GM06990 (cell line): Measurements from ENCODE around the gene CBLIF.

Experiments
- DNase-seq: peaks from one replicate; pipeline ENCODE4 v3.0.0-alpha.2; 2011; ENCODE audit not compliant: insufficient read length; ENCODE audit errors: extremely low read depth
- H3K27me3 ChIP-seq: replicated peaks from 2 replicates; pipeline ENCODE4 v1.6.0; 2011; ENCODE audit warnings: low read length; ENCODE audit not compliant: control insufficient read depth, insufficient read depth
- H3K36me3 ChIP-seq: 2 replicates; pipeline ENCODE4 v1.5.1; 2011; ENCODE audit warnings: low read length; ENCODE audit not compliant: control insufficient read depth, insufficient read depth
- H3K4me3 ChIP-seq: replicated peaks from 2 replicates; pipeline ENCODE4 v1.5.1; 2011; ENCODE audit warnings: low read depth, mild to moderate bottlenecking, control low read depth, low read length
- CTCF ChIP-seq: IDR thresholded peaks from 2 replicates; pipeline ENCODE4 v1.5.1; 2011; ENCODE audit warnings: low read length, control low read depth, mild to moderate bottlenecking, inconsistent platforms; ENCODE audit not compliant: insufficient read depth, poor library complexity, severe bottlenecking

CBLIF gene

GRCh38 chr11:59866836-59867235 lies 21.5 kb upstream of the CBLIF start:
- DNase-seq: no peak
- H3K4me3 ChIP-seq: no peak overlapping the region
- no peaks in the 10 kb centered on the region for H3K36me3 ChIP-seq
- TF ChIP-seq CTCF: no peak
- H3K27me3 ChIP-seq: no peaks in the 10 kb centered on the region

- Histone ChIP-seq H3K4me3 (no peak within 1 kb of the TSS), H3K27me3 (no peaks in the 10 kb centered on the region), H3K36me3 (no peaks in the 10 kb centered on the region)
- TF ChIP-seq CTCF: no peak
- no peak for DNase-seq
These were observed 21.1 kb upstream of the CBLIF start, which contains the start of gene TCN1 for GRCh38 chr11:59866397-59866796. TCN1 (minus strand) TSS chr11:59866487; CDS start chr11:59866470, 17 bp downstream.

GRCh38 chr11:59865031-59865430 lies 19.7 kb upstream of the CBLIF start:
- TF ChIP-seq CTCF: no peak
- no peaks in the 10 kb centered on the region for H3K27me3 ChIP-seq
- no peak for DNase-seq
- no peaks in the 10 kb centered on the region for H3K36me3 ChIP-seq
- no peak overlapping the region for H3K4me3 ChIP-seq

GRCh38 chr11:59862252-59862651 lies 17.0 kb upstream of the CBLIF start:
- Histone ChIP-seq H3K36me3 (no peaks in the 10 kb centered on the region), H3K4me3 (no peak overlapping the region), H3K27me3 (no peaks in the 10 kb centered on the region)
- TF ChIP-seq CTCF: no peak
- DNase-seq: no peak

GRCh38 chr11:59859673-59860072 lies 14.4 kb upstream of the CBLIF start:
- Histone ChIP-seq H3K36me3 (no peaks in the 10 kb centered on the region), H3K27me3 (no peaks in the 10 kb centered on the region), H3K4me3 (no peak overlapping the region)
- no peak for TF ChIP-seq CTCF
- no peak for DNase-seq
